K562 (cell line): ENCODE data around the gene BSPRY. TPM values are rescaled to one million over a fixed set of nuclear protein-coding genes. Genes with fewer than 3 reads are reported as not detected.

ENCODE experiments used
- DDX20 ChIP-seq: fragments of 450-650 bp; IDR thresholded peaks from 2 replicates; pipeline ENCODE4 v1.6.1; 2016; ENCODE audit warnings: missing genetic modification characterization, low read depth, mild to moderate bottlenecking, missing compliant biosample characterization, moderate library complexity
- DPF2 ChIP-seq: fragments of 450-650 bp; IDR thresholded peaks from 2 replicates; pipeline ENCODE4 v1.6.1; 2016
- HDAC8 ChIP-seq: fragments of 450-650 bp; IDR thresholded peaks from 2 replicates; pipeline ENCODE4 v1.6.1; 2016; ENCODE audit warnings: mild to moderate bottlenecking, missing genetic modification characterization, moderate library complexity, missing compliant biosample characterization
- RB1 ChIP-seq: fragments of 450-650 bp; IDR thresholded peaks from 2 replicates; pipeline ENCODE4 v1.6.1; 2017; ENCODE audit warnings: low read depth, mild to moderate bottlenecking
- SLC30A9 ChIP-seq: fragments of 250-450 bp; sonication (Bioruptor Pico); IDR thresholded peaks from 2 replicates; pipeline ENCODE4 v1.8.0; 2022; ENCODE audit warnings: mild to moderate bottlenecking, moderate library complexity
- SNIP1 ChIP-seq: fragments of 450-650 bp; IDR thresholded peaks from 2 replicates; pipeline ENCODE4 v1.7.1; 2017; ENCODE audit warnings: low read depth, mild to moderate bottlenecking
- TEAD1 ChIP-seq, 2 experiments: fragments of 450-650 bp in 1 of 2; sonication (generic) in 1 of 2; formaldehyde crosslinking; IDR thresholded peaks; 2 replicates each; pipeline versions ENCODE4 v1.4.0 to v1.8.0; 2020 to 2022; ENCODE audit warnings: mild to moderate bottlenecking in 2 of 2, missing genetic modification reagents in 1 of 2
- TFAM ChIP-seq: fragments of 250-450 bp; sonication (Bioruptor Pico); conservative IDR thresholded peaks from 2 replicates; pipeline ENCODE4 v1.5.0; 2021; ENCODE audit warnings: mild to moderate bottlenecking, moderate library complexity
- ZNF133 ChIP-seq: fragments of 250-450 bp; sonication (Bioruptor Pico); IDR thresholded peaks from 2 replicates; pipeline ENCODE4 v1.4.0; 2020; ENCODE audit warnings: mild to moderate bottlenecking
- ZNF644 ChIP-seq: fragments of 200-800 bp; sonication (Bioruptor generic); IDR thresholded peaks from 2 replicates; pipeline ENCODE4 v1.6.1; 2016; ENCODE audit warnings: low read depth, missing genetic modification characterization, missing compliant biosample characterization
- polyA plus RNA-seq, 8 experiments: library from polyadenylated mRNA; depleted of rRNA in 4 of 8; stranded (reverse) in 5 of 8; unstranded in 3 of 8; fragments of >200 nt; fragmentation: Nextera tagmentation in 2 of 8; fragmentation: Illumina TruSeq in 1 of 8; extraction: Ambion mirVana in 2 of 8; extraction: Trizol in 1 of 8; gene quantifications; 2 replicates each; pipeline versions ENCODE4 v1.2.1 to v1.2.3, GENCODE V29; 2011 to 2014; ENCODE audit warnings: inconsistent platforms in 1 of 8, missing spikeins in 1 of 8
- total RNA-seq, 7 experiments: library from RNA; depleted of rRNA in 6 of 7; stranded (reverse); fragments of >200 nt in 6 of 7; fragmentation: Illumina TruSeq in 2 of 7; extraction: Trizol in 2 of 7; gene quantifications; 2 replicates each; pipeline versions ENCODE4 v1.2.1 to v1.2.3, GENCODE V29; 2011 to 2021; ENCODE audit warnings: low replicate concordance in 1 of 7
- TF ChIP-seq, protein P1 (sequence below), 3 experiments: fragments of 200-800 bp in 1 of 3; fragments of 250-450 bp in 1 of 3; fragments of 450-650 bp in 1 of 3; sonication (Bioruptor Pico) in 1 of 3; sonication (Bioruptor generic) in 1 of 3; formaldehyde crosslinking in 1 of 3; IDR thresholded peaks; 2 replicates each; pipeline versions ENCODE4 v1.6.1 to v1.8.0; 2016 to 2022; ENCODE audit warnings: mild to moderate bottlenecking in 2 of 3, missing genetic modification characterization in 2 of 3, missing compliant biosample characterization in 1 of 3, moderate library complexity in 1 of 3
- TF ChIP-seq, protein P2 (sequence below): fragments of 250-450 bp; sonication (Bioruptor Pico); IDR thresholded peaks from 2 replicates; pipeline ENCODE4 v1.4.0; 2020; ENCODE audit warnings: mild to moderate bottlenecking, moderate library complexity
- TF ChIP-seq, protein P3 (sequence below): fragments of 250-450 bp; sonication (Bioruptor Pico); IDR thresholded peaks from 2 replicates; pipeline ENCODE4 v1.8.0; 2021; ENCODE audit warnings: mild to moderate bottlenecking, moderate library complexity
- TF ChIP-seq, protein P4 (sequence below): fragments of 450-650 bp; formaldehyde crosslinking; IDR thresholded peaks from 2 replicates; pipeline ENCODE4 v1.4.0; 2020; ENCODE audit warnings: mild to moderate bottlenecking, moderate library complexity
- TF ChIP-seq, protein P5 (sequence below): fragments of 250-450 bp; sonication (Bioruptor Pico); IDR thresholded peaks from 2 replicates; pipeline ENCODE4 v1.8.0; 2021; ENCODE audit warnings: moderate library complexity, mild to moderate bottlenecking, inconsistent platforms

BSPRY gene
- total and polyA plus RNA-seq, 9 of the 15 experiments (the other 6 are each of a cell fraction or from before 2014, with no cell fraction given): 0.07 to 0.67 (median 0.18) TPM

DNA sequence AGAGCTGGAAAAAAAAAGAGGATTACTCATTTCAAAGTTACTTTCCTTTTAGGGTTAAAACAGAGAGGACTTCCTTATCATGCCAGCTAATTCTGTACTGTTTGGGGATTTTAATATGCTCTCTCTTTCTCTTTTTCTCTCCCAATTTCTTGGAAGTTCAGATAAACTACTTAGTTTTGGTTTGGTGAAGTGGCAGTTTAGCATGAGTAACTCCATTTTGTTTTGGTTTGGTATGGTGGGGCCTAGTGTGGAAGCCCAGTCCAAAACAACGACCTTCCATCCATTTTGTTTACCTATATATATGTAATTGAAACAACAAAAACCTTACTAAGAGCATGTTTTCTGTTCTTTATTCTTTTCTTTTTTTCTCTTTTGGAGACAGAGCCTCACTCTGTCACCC is 3.7 kb upstream of the BSPRY start (continued):
- TF ChIP-seq ZNF644 (tag) (peak; percentile 96), TEAD1 (CRISPR knock-in tag; IDR thresholded peaks at IDR 0.05) (peak in 1 of 2 experiments; percentile 97; a peak in 2 of 4 replicates), RB1 (no peak), TFAM (CRISPR knock-in tag) (no peak), DPF2 (no peak), SLC30A9 (no peak), HDAC8 (tag) (peak; percentile 94), ZNF133 (0 out of 2 replicates have a peak, but pooled peaks have one; percentile 42), DDX20 (tag) (peak; percentile 96), SNIP1 (no peak)
- TF ChIP-seq, protein P1, sequence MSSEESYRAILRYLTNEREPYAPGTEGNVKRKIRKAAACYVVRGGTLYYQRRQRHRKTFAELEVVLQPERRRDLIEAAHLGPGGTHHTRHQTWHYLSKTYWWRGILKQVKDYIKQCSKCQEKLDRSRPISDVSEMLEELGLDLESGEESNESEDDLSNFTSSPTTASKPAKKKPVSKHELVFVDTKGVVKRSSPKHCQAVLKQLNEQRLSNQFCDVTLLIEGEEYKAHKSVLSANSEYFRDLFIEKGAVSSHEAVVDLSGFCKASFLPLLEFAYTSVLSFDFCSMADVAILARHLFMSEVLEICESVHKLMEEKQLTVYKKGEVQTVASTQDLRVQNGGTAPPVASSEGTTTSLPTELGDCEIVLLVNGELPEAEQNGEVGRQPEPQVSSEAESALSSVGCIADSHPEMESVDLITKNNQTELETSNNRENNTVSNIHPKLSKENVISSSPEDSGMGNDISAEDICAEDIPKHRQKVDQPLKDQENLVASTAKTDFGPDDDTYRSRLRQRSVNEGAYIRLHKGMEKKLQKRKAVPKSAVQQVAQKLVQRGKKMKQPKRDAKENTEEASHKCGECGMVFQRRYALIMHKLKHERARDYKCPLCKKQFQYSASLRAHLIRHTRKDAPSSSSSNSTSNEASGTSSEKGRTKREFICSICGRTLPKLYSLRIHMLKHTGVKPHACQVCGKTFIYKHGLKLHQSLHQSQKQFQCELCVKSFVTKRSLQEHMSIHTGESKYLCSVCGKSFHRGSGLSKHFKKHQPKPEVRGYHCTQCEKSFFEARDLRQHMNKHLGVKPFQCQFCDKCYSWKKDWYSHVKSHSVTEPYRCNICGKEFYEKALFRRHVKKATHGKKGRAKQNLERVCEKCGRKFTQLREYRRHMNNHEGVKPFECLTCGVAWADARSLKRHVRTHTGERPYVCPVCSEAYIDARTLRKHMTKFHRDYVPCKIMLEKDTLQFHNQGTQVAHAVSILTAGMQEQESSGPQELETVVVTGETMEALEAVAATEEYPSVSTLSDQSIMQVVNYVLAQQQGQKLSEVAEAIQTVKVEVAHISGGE (CRISPR knock-in tag; IDR thresholded peaks at IDR 0.05): peak in 1 of 3 experiments; percentile 68; a peak in 2 of 6 replicates
- TF ChIP-seq, protein P2, sequence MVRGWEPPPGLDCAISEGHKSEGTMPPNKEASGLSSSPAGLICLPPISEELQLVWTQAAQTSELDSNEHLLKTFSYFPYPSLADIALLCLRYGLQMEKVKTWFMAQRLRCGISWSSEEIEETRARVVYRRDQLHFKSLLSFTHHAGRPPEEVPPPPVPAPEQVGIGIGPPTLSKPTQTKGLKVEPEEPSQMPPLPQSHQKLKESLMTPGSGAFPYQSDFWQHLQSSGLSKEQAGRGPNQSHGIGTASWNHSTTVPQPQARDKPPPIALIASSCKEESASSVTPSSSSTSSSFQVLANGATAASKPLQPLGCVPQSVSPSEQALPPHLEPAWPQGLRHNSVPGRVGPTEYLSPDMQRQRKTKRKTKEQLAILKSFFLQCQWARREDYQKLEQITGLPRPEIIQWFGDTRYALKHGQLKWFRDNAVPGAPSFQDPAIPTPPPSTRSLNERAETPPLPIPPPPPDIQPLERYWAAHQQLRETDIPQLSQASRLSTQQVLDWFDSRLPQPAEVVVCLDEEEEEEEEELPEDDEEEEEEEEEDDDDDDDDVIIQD (CRISPR knock-in tag): peak; percentile 91
- TF ChIP-seq, protein P3, sequence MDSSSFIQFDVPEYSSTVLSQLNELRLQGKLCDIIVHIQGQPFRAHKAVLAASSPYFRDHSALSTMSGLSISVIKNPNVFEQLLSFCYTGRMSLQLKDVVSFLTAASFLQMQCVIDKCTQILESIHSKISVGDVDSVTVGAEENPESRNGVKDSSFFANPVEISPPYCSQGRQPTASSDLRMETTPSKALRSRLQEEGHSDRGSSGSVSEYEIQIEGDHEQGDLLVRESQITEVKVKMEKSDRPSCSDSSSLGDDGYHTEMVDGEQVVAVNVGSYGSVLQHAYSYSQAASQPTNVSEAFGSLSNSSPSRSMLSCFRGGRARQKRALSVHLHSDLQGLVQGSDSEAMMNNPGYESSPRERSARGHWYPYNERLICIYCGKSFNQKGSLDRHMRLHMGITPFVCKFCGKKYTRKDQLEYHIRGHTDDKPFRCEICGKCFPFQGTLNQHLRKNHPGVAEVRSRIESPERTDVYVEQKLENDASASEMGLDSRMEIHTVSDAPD: peak; percentile 72; the same call in 1 of the 2 replicates
- TF ChIP-seq, protein P4, sequence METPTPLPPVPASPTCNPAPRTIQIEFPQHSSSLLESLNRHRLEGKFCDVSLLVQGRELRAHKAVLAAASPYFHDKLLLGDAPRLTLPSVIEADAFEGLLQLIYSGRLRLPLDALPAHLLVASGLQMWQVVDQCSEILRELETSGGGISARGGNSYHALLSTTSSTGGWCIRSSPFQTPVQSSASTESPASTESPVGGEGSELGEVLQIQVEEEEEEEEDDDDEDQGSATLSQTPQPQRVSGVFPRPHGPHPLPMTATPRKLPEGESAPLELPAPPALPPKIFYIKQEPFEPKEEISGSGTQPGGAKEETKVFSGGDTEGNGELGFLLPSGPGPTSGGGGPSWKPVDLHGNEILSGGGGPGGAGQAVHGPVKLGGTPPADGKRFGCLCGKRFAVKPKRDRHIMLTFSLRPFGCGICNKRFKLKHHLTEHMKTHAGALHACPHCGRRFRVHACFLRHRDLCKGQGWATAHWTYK (CRISPR knock-in tag): peak; percentile 95
- TF ChIP-seq, protein P5, sequence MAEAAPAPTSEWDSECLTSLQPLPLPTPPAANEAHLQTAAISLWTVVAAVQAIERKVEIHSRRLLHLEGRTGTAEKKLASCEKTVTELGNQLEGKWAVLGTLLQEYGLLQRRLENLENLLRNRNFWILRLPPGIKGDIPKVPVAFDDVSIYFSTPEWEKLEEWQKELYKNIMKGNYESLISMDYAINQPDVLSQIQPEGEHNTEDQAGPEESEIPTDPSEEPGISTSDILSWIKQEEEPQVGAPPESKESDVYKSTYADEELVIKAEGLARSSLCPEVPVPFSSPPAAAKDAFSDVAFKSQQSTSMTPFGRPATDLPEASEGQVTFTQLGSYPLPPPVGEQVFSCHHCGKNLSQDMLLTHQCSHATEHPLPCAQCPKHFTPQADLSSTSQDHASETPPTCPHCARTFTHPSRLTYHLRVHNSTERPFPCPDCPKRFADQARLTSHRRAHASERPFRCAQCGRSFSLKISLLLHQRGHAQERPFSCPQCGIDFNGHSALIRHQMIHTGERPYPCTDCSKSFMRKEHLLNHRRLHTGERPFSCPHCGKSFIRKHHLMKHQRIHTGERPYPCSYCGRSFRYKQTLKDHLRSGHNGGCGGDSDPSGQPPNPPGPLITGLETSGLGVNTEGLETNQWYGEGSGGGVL (CRISPR knock-in tag): peak; percentile 81
